CD14-positive monocyte (primary cell): Measurements from ENCODE around the gene APOBEC3A. TPM values are rescaled to one million over a fixed set of nuclear protein-coding genes. Genes with fewer than 3 reads are reported as not detected.
A peak's percentile ranks its signal among the peaks of the same experiment; 100 is the strongest.

Source experiments
- DNase-seq, 3 donors: peaks; one replicate each; pipeline ENCODE4 v3.0.0-alpha.2; 2011 to 2022
- H2AFZ ChIP-seq: 2 replicates; pipeline ENCODE4 v1.6.0; 2012; ENCODE audit warnings: mild to moderate bottlenecking, low read depth, low read length, inconsistent platforms; ENCODE audit not compliant: insufficient read depth, poor library complexity, severe bottlenecking
- H3K27ac ChIP-seq, 2 donors: 1 replicate in 1 of 2; 2 replicates in 1 of 2; pipeline ENCODE4 v1.5.1; 2012 to 2013; ENCODE audit warnings: low read length in 2 of 2, control low read depth in 1 of 2, inconsistent platforms in 1 of 2, low read depth in 1 of 2, mild to moderate bottlenecking in 1 of 2
- H3K27me3 ChIP-seq, 2 donors: one replicate each; pipeline versions ENCODE4 v1.6.0 to v1.6.1; 2011 to 2013; ENCODE audit warnings: low read length in 2 of 2; ENCODE audit not compliant: control insufficient read depth in 2 of 2, insufficient read depth in 2 of 2
- H3K36me3 ChIP-seq, 2 donors: replicated peaks in 1 of 2; 1 replicate in 1 of 2; 2 replicates in 1 of 2; pipeline versions ENCODE4 v1.5.1 to v1.6.1; 2012 to 2013; ENCODE audit warnings: low read length in 2 of 2, control low read depth in 1 of 2, inconsistent platforms in 1 of 2, mild to moderate bottlenecking in 1 of 2; ENCODE audit not compliant: insufficient read depth in 2 of 2, control insufficient read depth in 1 of 2
- H3K4me1 ChIP-seq, 2 donors: 1 replicate in 1 of 2; 2 replicates in 1 of 2; pipeline versions ENCODE4 v1.5.1 to v1.6.1; 2012 to 2013; ENCODE audit warnings: low read length in 2 of 2, control low read depth in 1 of 2, inconsistent platforms in 1 of 2, mild to moderate bottlenecking in 1 of 2, moderate library complexity in 1 of 2; ENCODE audit not compliant: insufficient read depth in 2 of 2, control insufficient read depth in 1 of 2
- H3K4me2 ChIP-seq: replicated peaks from 2 replicates; pipeline ENCODE3; 2012; ENCODE audit warnings: low read length, moderate library complexity, mild to moderate bottlenecking; ENCODE audit not compliant: poor library complexity, severe bottlenecking; ENCODE audit errors: extremely low read depth
- H3K4me3 ChIP-seq, 3 experiments: fragments of 200-600 bp in 1 of 3; sonication (generic) in 1 of 3; replicated peaks in 1 of 3; 1 replicate in 2 of 3; 2 replicates in 1 of 3; pipeline ENCODE4 v1.5.1; 2011 to 2013; ENCODE audit warnings: low read length in 3 of 3, mild to moderate bottlenecking in 3 of 3, control low read depth in 2 of 3, low read depth in 2 of 3, inconsistent platforms in 1 of 3, moderate library complexity in 1 of 3
- H3K79me2 ChIP-seq: 2 replicates; pipeline ENCODE4 v1.6.0; 2012; ENCODE audit warnings: mild to moderate bottlenecking, control low read depth, inconsistent platforms, low read length, moderate library complexity; ENCODE audit not compliant: insufficient read depth
- H3K9ac ChIP-seq: 2 replicates; pipeline ENCODE4 v1.6.0; 2017; ENCODE audit warnings: low read length, mild to moderate bottlenecking; ENCODE audit not compliant: insufficient read depth, poor library complexity, severe bottlenecking
- H3K9me3 ChIP-seq, 2 donors: replicated peaks in 1 of 2; 1 replicate in 1 of 2; 2 replicates in 1 of 2; pipeline versions ENCODE4 v1.5.1 to v1.6.1; 2012 to 2013; ENCODE audit warnings: low read length in 2 of 2, control low read depth in 1 of 2; ENCODE audit not compliant: control insufficient read depth in 1 of 2, insufficient read depth in 1 of 2
- H4K20me1 ChIP-seq: 2 replicates; pipeline ENCODE4 v1.6.0; 2012; ENCODE audit warnings: mild to moderate bottlenecking, low read length, control low read depth, moderate library complexity; ENCODE audit not compliant: insufficient read depth
- H3K27ac Mint-ChIP-seq, 7 donors: one replicate each; pipeline ENCODE4 v1.8.0; 2020; ENCODE audit warnings: mild to moderate bottlenecking in 7 of 7, mixed read lengths in 7 of 7, moderate library complexity in 6 of 7, inconsistent platforms in 2 of 7
- H3K27me3 Mint-ChIP-seq, 3 donors: one replicate each; pipeline ENCODE4 v1.8.0; 2021 to 2022; ENCODE audit warnings: low read depth in 3 of 3, mild to moderate bottlenecking in 3 of 3, mixed read lengths in 3 of 3, moderate library complexity in 3 of 3, inconsistent platforms in 1 of 3
- H3K36me3 Mint-ChIP-seq, 2 donors: one replicate each; pipeline ENCODE4 v1.8.0; 2020; ENCODE audit warnings: mixed read lengths in 2 of 2, inconsistent platforms in 1 of 2, mild to moderate bottlenecking in 1 of 2
- H3K4me1 Mint-ChIP-seq: one replicate; pipeline ENCODE4 v1.8.0; 2020; ENCODE audit warnings: mild to moderate bottlenecking, mixed read lengths
- H3K4me3 Mint-ChIP-seq, 2 donors: one replicate each; pipeline ENCODE4 v1.8.0; 2020; ENCODE audit warnings: mild to moderate bottlenecking in 2 of 2, mixed read lengths in 2 of 2, moderate library complexity in 1 of 2
- H3K9me3 Mint-ChIP-seq, 7 donors: one replicate each; pipeline ENCODE4 v1.8.0; 2020 to 2022; ENCODE audit warnings: mixed read lengths in 7 of 7, mild to moderate bottlenecking in 6 of 7, moderate library complexity in 6 of 7, inconsistent platforms in 2 of 7
- CTCF ChIP-seq: fragments of 200-600 bp; IDR thresholded peaks from one replicate; pipeline ENCODE4 v1.8.0; 2022; ENCODE audit warnings: antibody characterized with exemption, mild to moderate bottlenecking
- WGBS: methylation state at CpG from one replicate; pipeline ENCODE4 v1.1.5; 2013; ENCODE audit warnings: missing lambda C conversion rate; ENCODE audit not compliant: insufficient coverage; 5-methylcytosine and 5-hydroxymethylcytosine counted together
- intact Hi-C, 2 donors: fragments of 100-400 bp; cut with micrococcal nuclease; formaldehyde crosslinking; loops; one replicate each; pipeline versions ENCODE4 v1.15.0 to v1.15.1; 2023
- polyA plus RNA-seq, 3 donors: library from polyadenylated mRNA; depleted of rRNA in 1 of 3; unstranded in 2 of 3; stranded (reverse) in 1 of 3; fragments of 300-500 nt in 2 of 3; fragments of >200 nt in 1 of 3; fragmentation: Illumina TruSeq in 2 of 3; gene quantifications; 1 replicate in 2 of 3; 2 replicates in 1 of 3; pipeline ENCODE4 v1.2.3, GENCODE V29; 2012 to 2021

The APOBEC3A gene
- polyA plus RNA-seq, 3 donors = 233 to 845 (median 247) TPM

DNA sequence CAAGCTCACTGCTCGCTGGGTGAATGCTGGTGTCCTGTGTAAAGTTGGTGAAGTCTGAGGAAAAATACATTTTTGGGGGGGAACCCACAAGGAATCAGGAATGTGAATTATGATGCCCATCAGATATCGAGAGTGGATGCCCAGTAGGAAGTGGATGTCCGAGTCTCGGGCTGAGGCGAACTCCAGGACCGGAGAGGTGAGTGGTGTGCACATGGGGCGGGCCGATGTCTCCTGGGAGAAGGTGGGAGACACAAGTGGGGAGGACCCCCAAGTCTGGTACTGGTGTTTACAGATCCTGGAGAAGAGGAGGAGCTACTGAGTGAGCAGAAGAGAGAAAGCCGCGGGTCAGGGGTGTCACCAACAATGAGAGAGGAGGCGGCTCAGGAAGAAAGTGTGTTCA, 19.2 kb upstream of the APOBEC3A start:
- no peak for TF ChIP-seq CTCF
- 96% methylated on average over 9 of the region's 11 CpGs for WGBS
- Mint-ChIP-seq H3K9me3 (peaks cover 0 to 2% (median 0%) of the 10 kb centered on the region in 7 donors), H3K36me3 (no peaks in the 10 kb centered on the region), H3K4me1 (peaks cover 41% of the 10 kb centered on the region), H3K27ac (peak overlapping the region in 1 of 7 donors; percentile 31), H3K27me3 (peaks cover 16 to 39% (median 31%) of the 10 kb centered on the region in 3 donors), H3K4me3 (peak overlapping the region in 1 of 2 donors; percentile 19)
- Histone ChIP-seq H3K79me2 (no peaks in the 10 kb centered on the region), H3K4me1 (peaks cover 35 to 41% of the 10 kb centered on the region in 2 donors), H3K4me2 (no peak overlapping the region), H3K27me3 (peaks cover 0 to 6% of the 10 kb centered on the region in 2 donors), H3K27ac (no peak overlapping the region), H3K9me3 (no peaks in the 10 kb centered on the region), H3K4me3 (no peak overlapping the region), H2AFZ (no peak overlapping the region), H4K20me1 (no peaks in the 10 kb centered on the region), H3K36me3 (no peaks in the 10 kb centered on the region), H3K9ac (no peak overlapping the region)
- intact Hi-C loops = loop anchor here in 1 of 2 donors (5.0 kb wide), 1 partner anchor 34 kb away; no protein-coding TSS in a partner anchor
- no peak for DNase-seq

GRCh38 chr22:38938925-38939324, 18.5 kb upstream of the APOBEC3A start:
- H3K4me2 ChIP-seq = no peak overlapping the region
- no peak overlapping the region for H3K27ac ChIP-seq
- no peaks in the 10 kb centered on the region for H3K36me3 Mint-ChIP-seq
- H2AFZ ChIP-seq = no peak overlapping the region
- peaks cover 0 to 3% of the 10 kb centered on the region in 2 donors for H3K27me3 ChIP-seq
- peaks cover 0 to 2% (median 0%) of the 10 kb centered on the region in 7 donors for H3K9me3 Mint-ChIP-seq
- peak overlapping the region in 1 of 2 donors; percentile 48 for H3K4me3 Mint-ChIP-seq
- no peaks in the 10 kb centered on the region for H4K20me1 ChIP-seq
- no peak for DNase-seq
- H3K36me3 ChIP-seq = no peaks in the 10 kb centered on the region
- H3K79me2 ChIP-seq = no peaks in the 10 kb centered on the region
- intact Hi-C loops = loop anchor here in 1 of 2 donors (5.0 kb wide), 1 partner anchor 33 kb away; no protein-coding TSS in a partner anchor
- peaks cover 14 to 36% (median 26%) of the 10 kb centered on the region in 3 donors for H3K27me3 Mint-ChIP-seq
- peaks cover 48% of the 10 kb centered on the region for H3K4me1 Mint-ChIP-seq
- H3K9me3 ChIP-seq = no peaks in the 10 kb centered on the region
- H3K4me3 ChIP-seq = no peak overlapping the region
- peak overlapping the region in 2 of 7 donors; percentile 12 to 49 for H3K27ac Mint-ChIP-seq
- H3K9ac ChIP-seq = no peak overlapping the region
- H3K4me1 ChIP-seq = peaks cover 42 to 48% of the 10 kb centered on the region in 2 donors
- no peak for TF ChIP-seq CTCF
- WGBS = 92% methylated on average over 5 of the region's 7 CpGs
